Measurements from ENCODE around the gene SLC13A5. TPM values are rescaled to one million over a fixed set of nuclear protein-coding genes. Genes with fewer than 3 reads are reported as not detected.

The SLC13A5 gene
- polyA plus RNA-seq, 1 of the 3 experiments (the other 2 are of a cell fraction) = not detected

GRCh38 chr17:6651354-6651918 is 61.7 kb downstream of the SLC13A5 start, which contains the start of the genes C17orf100 and MED31 (continued):
- TF ChIP-seq, protein P1, sequence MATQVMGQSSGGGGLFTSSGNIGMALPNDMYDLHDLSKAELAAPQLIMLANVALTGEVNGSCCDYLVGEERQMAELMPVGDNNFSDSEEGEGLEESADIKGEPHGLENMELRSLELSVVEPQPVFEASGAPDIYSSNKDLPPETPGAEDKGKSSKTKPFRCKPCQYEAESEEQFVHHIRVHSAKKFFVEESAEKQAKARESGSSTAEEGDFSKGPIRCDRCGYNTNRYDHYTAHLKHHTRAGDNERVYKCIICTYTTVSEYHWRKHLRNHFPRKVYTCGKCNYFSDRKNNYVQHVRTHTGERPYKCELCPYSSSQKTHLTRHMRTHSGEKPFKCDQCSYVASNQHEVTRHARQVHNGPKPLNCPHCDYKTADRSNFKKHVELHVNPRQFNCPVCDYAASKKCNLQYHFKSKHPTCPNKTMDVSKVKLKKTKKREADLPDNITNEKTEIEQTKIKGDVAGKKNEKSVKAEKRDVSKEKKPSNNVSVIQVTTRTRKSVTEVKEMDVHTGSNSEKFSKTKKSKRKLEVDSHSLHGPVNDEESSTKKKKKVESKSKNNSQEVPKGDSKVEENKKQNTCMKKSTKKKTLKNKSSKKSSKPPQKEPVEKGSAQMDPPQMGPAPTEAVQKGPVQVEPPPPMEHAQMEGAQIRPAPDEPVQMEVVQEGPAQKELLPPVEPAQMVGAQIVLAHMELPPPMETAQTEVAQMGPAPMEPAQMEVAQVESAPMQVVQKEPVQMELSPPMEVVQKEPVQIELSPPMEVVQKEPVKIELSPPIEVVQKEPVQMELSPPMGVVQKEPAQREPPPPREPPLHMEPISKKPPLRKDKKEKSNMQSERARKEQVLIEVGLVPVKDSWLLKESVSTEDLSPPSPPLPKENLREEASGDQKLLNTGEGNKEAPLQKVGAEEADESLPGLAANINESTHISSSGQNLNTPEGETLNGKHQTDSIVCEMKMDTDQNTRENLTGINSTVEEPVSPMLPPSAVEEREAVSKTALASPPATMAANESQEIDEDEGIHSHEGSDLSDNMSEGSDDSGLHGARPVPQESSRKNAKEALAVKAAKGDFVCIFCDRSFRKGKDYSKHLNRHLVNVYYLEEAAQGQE (IDR thresholded peaks at IDR 0.05; ENCODE audit: low read depth, low read length) = no peak
- TF ChIP-seq EZH2phosphoT487 (IDR thresholded peaks at IDR 0.05; ENCODE audit: borderline replicate concordance, low read depth) (no peak), SIN3A (IDR thresholded peaks at IDR 0.05; ENCODE audit: borderline replicate concordance, low read depth, low read length) (peak; percentile 85; the same call in 1 of the 2 replicates), ELF1 (IDR thresholded peaks at IDR 0.05) (0 out of 2 replicates have a peak, but pooled peaks have one; percentile 50), RCOR1 (IDR thresholded peaks at IDR 0.05; ENCODE audit: low read length) (no peak), RFX5 (IDR thresholded peaks at IDR 0.05; ENCODE audit: low read length) (peak; percentile 42; the same call in 1 of the 2 replicates), GABPA (IDR thresholded peaks at IDR 0.05; ENCODE audit: low read depth) (peak; percentile 92), POLR2AphosphoS5 (IDR thresholded peaks at IDR 0.05; ENCODE audit: low read depth, low read length) (peak; percentile 92), NFIC (IDR thresholded peaks at IDR 0.05; ENCODE audit: borderline replicate concordance) (no peak)
- TF ChIP-seq, protein P2, sequence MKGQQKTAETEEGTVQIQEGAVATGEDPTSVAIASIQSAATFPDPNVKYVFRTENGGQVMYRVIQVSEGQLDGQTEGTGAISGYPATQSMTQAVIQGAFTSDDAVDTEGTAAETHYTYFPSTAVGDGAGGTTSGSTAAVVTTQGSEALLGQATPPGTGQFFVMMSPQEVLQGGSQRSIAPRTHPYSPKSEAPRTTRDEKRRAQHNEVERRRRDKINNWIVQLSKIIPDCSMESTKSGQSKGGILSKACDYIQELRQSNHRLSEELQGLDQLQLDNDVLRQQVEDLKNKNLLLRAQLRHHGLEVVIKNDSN (IDR thresholded peaks at IDR 0.05; ENCODE audit: borderline replicate concordance, low read depth) = no peak
- TF ChIP-seq, protein P3, sequence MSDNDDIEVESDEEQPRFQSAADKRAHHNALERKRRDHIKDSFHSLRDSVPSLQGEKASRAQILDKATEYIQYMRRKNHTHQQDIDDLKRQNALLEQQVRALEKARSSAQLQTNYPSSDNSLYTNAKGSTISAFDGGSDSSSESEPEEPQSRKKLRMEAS (IDR thresholded peaks at IDR 0.05; ENCODE audit: low read depth) = peak; percentile 75; the same call in 1 of the 2 replicates

DNA sequence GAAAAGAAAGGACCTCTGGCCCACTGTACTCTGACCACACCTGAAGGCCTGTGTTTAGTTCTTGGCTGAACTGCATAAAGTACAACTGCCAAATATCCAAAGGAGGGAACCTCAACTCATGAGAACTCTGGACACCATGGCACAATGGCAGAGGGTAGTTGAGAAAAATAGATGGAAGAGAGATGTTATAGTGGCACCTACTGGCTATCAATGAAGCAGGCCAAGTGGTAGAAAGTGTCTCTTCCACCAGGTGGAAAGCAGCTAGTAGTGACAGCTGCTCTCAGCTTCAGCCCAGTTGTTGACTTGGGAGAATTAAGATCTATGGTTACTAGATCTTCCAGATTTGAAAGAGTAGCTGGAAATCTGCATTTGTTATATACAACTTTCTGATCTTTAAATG is 65.0 kb downstream of the SLC13A5 start:
- DNase-seq = no peak
- TF ChIP-seq CTCF (IDR thresholded peaks at IDR 0.05) (peak; percentile 38), RAD21 (IDR thresholded peaks at IDR 0.05; ENCODE audit: low read length) (peak; percentile 26; the same call in 1 of the 2 replicates), GATA2 (CRISPR knock-in tag; IDR thresholded peaks at IDR 0.05) (no peak)
- H3F3A ChIP-seq (replicated peaks; ENCODE audit: insufficient read depth) = peaks cover 29% of the 10 kb centered on the region
- ChIA-PET POLR2A (no interaction called here), CTCF (no interaction called here)
- H3K79me2 ChIP-seq (ENCODE audit: insufficient read depth) = peaks cover 66% of the 10 kb centered on the region
- no peak overlapping the region for H2AFZ ChIP-seq (ENCODE audit: low read depth)
- no peak overlapping the region for H3K27ac ChIP-seq (ENCODE audit: low read depth in 2 of 2, low read length in 1 of 2)
- peaks cover 60 to 66% of the 10 kb centered on the region in 2 experiments for H3K36me3 ChIP-seq (replicated peaks in 1 of 2; ENCODE audit: control insufficient read depth in 1 of 2, insufficient read depth in 2 of 2, low read length in 1 of 2)
- H3K9me3 ChIP-seq = no peaks in the 10 kb centered on the region
- H3K9ac ChIP-seq = no peak overlapping the region
- no peak overlapping the region for H3K4me2 ChIP-seq
- H4K20me1 ChIP-seq (ENCODE audit: insufficient read depth) = peaks cover 18% of the 10 kb centered on the region
- no peaks in the 10 kb centered on the region for H3K9me2 ChIP-seq
- H3K27me3 ChIP-seq (ENCODE audit: insufficient read depth) = no peaks in the 10 kb centered on the region
- H3K4me3 ChIP-seq (ENCODE audit: low read depth in 2 of 2, low read length in 1 of 2) = no peak overlapping the region
- H3K4me1 ChIP-seq (ENCODE audit: control insufficient read depth in 1 of 2, insufficient read depth in 2 of 2, low read depth in 1 of 2, low read length in 1 of 2) = peaks cover 8 to 11% of the 10 kb centered on the region in 2 experiments; a peak in 2 of 4 replicates

All from SK-N-SH (cell line).